Endothelial cell (in vitro differentiated cells): ENCODE data around the gene HSPB1. TPM values are rescaled to one million over a fixed set of nuclear protein-coding genes. Genes with fewer than 3 reads are reported as not detected.

Experiments used
- DNase-seq: peaks from one replicate; pipeline ENCODE4 v3.0.0; 2021; ENCODE audit warnings: low spot score
- H3K27ac Mint-ChIP-seq: one replicate; pipeline ENCODE4 v1.8.0; 2021; ENCODE audit warnings: mixed read lengths, inconsistent platforms; ENCODE audit not compliant: unreplicated experiment
- H3K27me3 Mint-ChIP-seq: one replicate; pipeline ENCODE4 v1.8.0; 2021; ENCODE audit warnings: mild to moderate bottlenecking, moderate library complexity, mixed read lengths, inconsistent platforms; ENCODE audit not compliant: unreplicated experiment
- H3K36me3 Mint-ChIP-seq: one replicate; pipeline ENCODE4 v1.8.0; 2021; ENCODE audit warnings: mild to moderate bottlenecking, low read depth, mixed read lengths, inconsistent platforms; ENCODE audit not compliant: unreplicated experiment
- H3K4me1 Mint-ChIP-seq: one replicate; pipeline ENCODE4 v1.8.0; 2021; ENCODE audit warnings: mild to moderate bottlenecking, mixed read lengths, inconsistent platforms; ENCODE audit not compliant: unreplicated experiment
- H3K4me3 Mint-ChIP-seq: one replicate; pipeline ENCODE4 v1.8.0; 2021; ENCODE audit warnings: mild to moderate bottlenecking, mixed read lengths, inconsistent platforms; ENCODE audit not compliant: unreplicated experiment
- H3K9me3 Mint-ChIP-seq: one replicate; pipeline ENCODE4 v1.8.0; 2021; ENCODE audit warnings: mixed read lengths, inconsistent platforms; ENCODE audit not compliant: unreplicated experiment
- total RNA-seq: library from RNA; stranded (reverse); fragmentation: NEBNext Ultra II Directional; extraction: Animal tissue kit (Norgen Biotek cat#: 25700); gene quantifications from one replicate; pipeline ENCODE4 v1.2.1, GENCODE V29; 2021; ENCODE audit not compliant: unreplicated experiment
- TF ChIP-seq, protein P1 (sequence below): fragments of 200-600 bp; sonication (generic); IDR thresholded peaks from one replicate; pipeline ENCODE4 v1.5.0; 2021; ENCODE audit warnings: antibody characterized with exemption; ENCODE audit not compliant: unreplicated experiment

Gene HSPB1
- total RNA-seq, 1 donor from 2014 or later: 581 TPM

DNA sequence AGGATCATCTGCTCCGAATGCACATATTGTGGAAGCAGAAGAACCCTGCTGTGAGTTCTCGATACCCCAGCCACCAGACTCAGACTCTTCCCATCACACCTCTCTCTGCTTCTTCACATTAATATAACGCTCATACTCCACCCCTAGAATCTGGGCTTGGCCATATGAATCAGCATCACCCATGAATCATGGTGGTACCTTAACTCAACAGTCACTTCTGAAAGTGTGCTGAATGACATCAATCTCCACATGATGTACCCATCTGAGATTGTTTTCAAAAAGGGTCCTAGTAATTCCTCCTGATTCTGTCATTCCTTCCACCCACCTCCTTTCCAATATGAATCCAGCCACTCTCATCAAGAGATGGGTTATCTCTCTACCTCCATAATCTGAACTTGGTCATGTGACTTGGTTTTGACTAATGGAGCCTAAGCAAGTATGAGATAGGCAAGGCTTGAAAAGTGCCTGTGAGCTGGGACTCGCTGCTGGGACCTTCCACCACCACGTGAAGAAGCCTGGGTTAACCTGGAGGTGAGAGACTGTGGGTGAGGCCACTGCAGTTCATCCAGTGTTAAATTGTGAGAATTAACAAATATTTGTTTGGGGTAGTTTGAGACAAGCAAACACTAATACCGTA lies 40.9 kb downstream of the HSPB1 start:
- H3K9me3 Mint-ChIP-seq: no peaks in the 10 kb centered on the region
- DNase-seq: no peak
- H3K27ac Mint-ChIP-seq: no peak overlapping the region
- peaks cover 55% of the 10 kb centered on the region for H3K36me3 Mint-ChIP-seq
- peaks cover 28% of the 10 kb centered on the region for H3K4me1 Mint-ChIP-seq
- TF ChIP-seq, protein P1, sequence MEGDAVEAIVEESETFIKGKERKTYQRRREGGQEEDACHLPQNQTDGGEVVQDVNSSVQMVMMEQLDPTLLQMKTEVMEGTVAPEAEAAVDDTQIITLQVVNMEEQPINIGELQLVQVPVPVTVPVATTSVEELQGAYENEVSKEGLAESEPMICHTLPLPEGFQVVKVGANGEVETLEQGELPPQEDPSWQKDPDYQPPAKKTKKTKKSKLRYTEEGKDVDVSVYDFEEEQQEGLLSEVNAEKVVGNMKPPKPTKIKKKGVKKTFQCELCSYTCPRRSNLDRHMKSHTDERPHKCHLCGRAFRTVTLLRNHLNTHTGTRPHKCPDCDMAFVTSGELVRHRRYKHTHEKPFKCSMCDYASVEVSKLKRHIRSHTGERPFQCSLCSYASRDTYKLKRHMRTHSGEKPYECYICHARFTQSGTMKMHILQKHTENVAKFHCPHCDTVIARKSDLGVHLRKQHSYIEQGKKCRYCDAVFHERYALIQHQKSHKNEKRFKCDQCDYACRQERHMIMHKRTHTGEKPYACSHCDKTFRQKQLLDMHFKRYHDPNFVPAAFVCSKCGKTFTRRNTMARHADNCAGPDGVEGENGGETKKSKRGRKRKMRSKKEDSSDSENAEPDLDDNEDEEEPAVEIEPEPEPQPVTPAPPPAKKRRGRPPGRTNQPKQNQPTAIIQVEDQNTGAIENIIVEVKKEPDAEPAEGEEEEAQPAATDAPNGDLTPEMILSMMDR: no peak
- H3K4me3 Mint-ChIP-seq: peak overlapping the region; percentile 70
- peaks cover 3% of the 10 kb centered on the region for H3K27me3 Mint-ChIP-seq

DNA sequence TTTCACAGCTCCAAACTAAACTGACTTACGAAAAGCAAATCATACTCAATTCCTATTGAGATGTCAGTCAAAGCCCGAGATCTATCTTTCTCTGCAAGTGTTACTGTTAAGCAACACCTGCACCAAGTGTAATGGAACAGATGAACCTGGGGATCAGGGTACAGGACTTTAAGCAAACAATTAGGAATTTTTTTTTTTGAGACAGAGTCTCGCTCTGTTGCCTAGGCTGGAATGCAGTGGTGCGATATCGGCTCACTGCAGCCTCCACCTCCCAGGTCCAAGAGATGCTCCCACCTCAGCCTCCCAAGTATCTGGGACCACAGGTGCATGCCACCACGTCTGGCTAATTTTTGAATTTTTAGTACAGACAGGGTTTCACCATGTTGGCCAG lies 41.5 kb downstream of the HSPB1 start:
- H3K27ac Mint-ChIP-seq: no peak overlapping the region
- no peak for DNase-seq
- no peaks in the 10 kb centered on the region for H3K9me3 Mint-ChIP-seq
- H3K27me3 Mint-ChIP-seq: peaks cover 3% of the 10 kb centered on the region
- peaks cover 55% of the 10 kb centered on the region for H3K36me3 Mint-ChIP-seq
- H3K4me3 Mint-ChIP-seq: no peak overlapping the region
- H3K4me1 Mint-ChIP-seq: peaks cover 28% of the 10 kb centered on the region
- TF ChIP-seq, protein P1: no peak

DNA sequence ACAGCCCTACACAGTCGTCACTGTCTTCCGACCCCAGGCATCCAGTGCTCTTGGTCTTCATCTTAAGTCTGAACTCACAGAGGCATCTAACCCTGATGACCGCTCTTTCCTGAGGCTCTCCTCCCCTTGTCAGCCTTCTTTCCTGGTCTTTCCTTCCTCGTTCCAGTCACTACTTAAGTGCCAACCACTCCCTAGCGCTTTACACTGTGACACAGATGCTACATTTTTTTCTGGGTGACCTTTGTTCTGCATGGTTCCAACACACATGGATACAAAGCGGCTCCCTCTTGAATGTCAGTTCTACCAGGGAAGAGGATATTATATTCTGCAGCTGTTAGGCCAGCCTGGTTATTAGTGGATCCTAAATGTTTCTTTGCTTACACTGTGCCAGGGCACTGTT lies 43.6 kb downstream of the HSPB1 start:
- peaks cover 36% of the 10 kb centered on the region for H3K4me1 Mint-ChIP-seq
- H3K4me3 Mint-ChIP-seq: peak overlapping the region; percentile 68
- peak overlapping the region; percentile 99 for H3K27ac Mint-ChIP-seq
- TF ChIP-seq, protein P1: no peak
- H3K9me3 Mint-ChIP-seq: no peaks in the 10 kb centered on the region
- no peak for DNase-seq
- peaks cover 60% of the 10 kb centered on the region for H3K36me3 Mint-ChIP-seq
- peaks cover 3% of the 10 kb centered on the region for H3K27me3 Mint-ChIP-seq

DNA sequence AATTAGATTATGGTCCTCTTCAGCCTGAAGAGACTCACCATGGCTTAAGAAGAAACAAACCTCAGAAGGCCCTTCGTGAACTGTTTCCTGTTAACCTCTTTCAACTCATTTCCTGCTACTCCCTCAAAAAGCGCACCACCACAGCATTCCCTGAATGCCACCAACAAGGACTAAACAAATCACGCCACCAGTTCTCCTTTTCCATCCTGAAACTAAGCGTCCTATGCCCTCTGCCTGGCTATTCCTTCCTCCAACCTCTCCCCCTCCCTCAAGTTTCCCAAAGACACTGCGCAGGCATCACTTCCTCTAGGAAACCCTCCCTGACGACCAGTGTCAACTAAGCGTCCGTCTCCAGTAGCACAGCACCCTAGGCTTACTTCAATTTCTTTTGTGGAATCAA lies 44.3 kb downstream of the HSPB1 start:
- TF ChIP-seq, protein P1: no peak
- Mint-ChIP-seq H3K4me3 (peak overlapping the region; percentile 83), H3K4me1 (peaks cover 43% of the 10 kb centered on the region), H3K36me3 (peaks cover 66% of the 10 kb centered on the region), H3K27me3 (peaks cover 3% of the 10 kb centered on the region), H3K9me3 (no peaks in the 10 kb centered on the region), H3K27ac (peak overlapping the region; percentile 99)
- peak; percentile 52 for DNase-seq

DNA sequence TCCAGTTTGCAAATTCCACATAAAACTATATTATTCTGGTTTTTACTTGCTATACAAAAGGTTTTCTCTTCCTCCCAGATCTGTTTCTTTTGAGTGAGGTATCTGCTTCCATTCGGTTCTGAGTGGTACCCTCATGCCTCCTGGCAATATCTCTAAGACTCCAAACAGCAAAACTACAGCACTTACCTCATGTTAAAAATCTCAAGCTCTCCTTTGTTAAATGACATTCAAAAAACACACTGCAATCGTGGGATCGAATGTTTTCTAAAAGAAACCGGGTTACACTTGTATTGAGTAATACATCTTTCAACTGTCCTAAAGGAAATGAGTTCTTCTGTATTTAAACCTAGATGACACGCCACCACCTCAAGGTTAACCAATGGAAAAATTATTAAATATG lies 45.2 kb downstream of the HSPB1 start:
- Mint-ChIP-seq H3K36me3 (peaks cover 60% of the 10 kb centered on the region), H3K9me3 (no peaks in the 10 kb centered on the region), H3K27me3 (peaks cover 3% of the 10 kb centered on the region), H3K27ac (peak overlapping the region; percentile 99), H3K4me1 (peaks cover 45% of the 10 kb centered on the region), H3K4me3 (peak overlapping the region; percentile 21)
- TF ChIP-seq, protein P1: no peak
- no peak for DNase-seq
